ENCODE results near the gene ARHGEF9.
"Not testable (repeated sequence)": the region's sequence is repeated elsewhere in the genome, so short reads cannot be mapped to it uniquely, and the experiment has no call there.

ARHGEF9 gene

DNA sequence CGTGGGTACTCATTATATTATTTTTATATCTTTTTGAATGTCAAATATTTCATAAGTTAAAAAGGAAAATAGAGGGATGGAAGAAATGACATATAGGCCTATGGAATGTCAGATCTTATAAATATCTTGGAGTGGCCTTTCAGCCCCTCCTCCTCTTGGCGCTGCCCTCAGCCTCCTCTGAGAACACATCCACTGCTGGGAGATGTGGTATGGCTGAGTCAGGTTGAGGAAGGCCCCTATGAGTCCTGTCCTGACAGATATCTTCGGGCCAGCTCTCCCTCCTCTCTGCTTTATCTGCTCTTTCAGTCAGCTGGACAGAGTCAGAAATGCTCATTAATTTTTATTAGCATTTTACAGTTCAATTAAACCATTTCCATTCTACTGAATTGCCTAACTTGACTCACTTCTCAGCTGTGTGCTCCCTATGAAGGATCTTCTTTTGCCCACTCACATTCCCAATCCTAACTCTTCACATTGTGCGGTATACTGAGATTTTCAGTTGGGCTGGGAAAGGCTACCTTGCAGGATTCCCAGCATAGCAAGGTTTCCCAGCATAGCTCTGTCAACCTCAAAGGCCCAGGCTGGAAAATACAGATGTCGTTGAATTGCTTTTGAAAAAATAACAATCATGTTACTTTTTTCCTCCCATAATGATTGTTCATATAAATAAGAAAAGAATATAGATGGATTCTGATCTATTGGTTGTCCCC, 128.0 kb downstream of the ARHGEF9 start:
- DNase-seq, result no peak

DNA sequence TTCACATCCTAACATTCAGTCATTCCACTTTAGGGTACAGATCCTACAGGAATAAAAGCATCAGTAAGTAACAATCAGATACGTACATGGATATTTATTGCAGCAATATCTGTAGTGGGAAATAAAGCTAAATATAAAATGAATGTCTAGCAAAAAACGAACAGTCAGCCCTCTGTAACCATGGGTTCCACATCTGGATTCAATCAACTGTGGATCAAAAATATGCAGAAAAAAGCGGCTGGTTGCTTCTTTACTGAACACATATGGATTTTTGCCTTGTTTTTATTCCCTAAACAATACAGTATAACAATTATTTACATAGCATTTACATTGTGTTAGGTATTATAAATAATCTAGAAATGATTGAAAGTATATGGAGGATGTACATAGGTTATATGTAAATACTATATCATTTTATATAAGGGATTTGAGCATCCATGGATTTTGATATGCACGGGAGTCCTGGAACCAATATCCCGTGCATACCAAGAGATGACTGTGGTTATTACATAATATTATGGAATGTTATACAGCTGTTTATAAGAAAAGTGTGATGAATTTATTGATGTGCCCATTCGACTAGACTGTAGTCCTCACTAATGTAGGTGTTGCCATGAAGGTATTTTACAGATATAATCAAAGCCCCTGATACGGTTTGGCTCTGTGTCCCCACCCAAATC, 132.8 kb downstream of the ARHGEF9 start:
- no peak for DNase-seq

DNA sequence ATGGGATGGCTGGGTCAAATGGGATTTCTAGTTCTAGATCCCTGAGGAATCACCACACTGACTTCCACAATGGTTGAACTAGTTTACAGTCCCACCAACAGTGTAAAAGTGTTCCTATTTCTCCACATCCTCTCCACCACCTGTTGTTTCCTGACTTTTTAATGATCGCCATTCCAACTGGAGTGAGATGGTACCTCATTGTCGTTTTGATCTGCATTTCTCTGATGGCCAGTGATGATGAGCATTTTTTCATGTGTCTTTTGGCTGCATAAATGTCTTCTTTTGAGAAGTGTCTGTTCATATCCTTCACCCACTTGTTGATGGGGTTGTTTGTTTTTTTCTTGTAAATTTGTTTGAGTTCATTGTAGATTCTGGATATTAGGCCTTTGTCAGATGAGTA, 139.3 kb downstream of the ARHGEF9 start:
- DNase-seq, result not testable (repeated sequence)

DNA sequence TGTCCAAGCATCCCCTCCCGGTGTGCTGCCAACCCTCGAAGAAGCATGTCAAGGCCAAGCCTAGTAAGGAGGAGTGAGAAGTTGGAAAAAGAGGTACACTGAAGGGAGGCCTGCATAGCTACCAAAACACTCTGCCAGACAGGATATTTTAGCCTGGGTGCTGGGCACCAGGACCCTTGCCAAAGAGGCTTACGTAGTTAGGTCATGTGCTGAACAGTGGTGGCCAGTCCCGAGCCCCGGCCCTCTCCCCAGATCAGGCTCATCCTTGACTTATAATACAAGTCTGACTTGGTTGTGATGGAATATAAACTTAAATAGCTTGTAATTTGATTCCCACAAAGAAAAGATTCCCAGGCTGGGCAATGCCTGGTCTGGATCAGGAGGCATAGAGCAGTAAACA, 149.3 kb downstream of the ARHGEF9 start:
- DNase-seq, result no peak

- no peak for DNase-seq
Observed at GRCh38 chrX:63613531-63614028, 171.4 kb downstream of the ARHGEF9 start.

DNA sequence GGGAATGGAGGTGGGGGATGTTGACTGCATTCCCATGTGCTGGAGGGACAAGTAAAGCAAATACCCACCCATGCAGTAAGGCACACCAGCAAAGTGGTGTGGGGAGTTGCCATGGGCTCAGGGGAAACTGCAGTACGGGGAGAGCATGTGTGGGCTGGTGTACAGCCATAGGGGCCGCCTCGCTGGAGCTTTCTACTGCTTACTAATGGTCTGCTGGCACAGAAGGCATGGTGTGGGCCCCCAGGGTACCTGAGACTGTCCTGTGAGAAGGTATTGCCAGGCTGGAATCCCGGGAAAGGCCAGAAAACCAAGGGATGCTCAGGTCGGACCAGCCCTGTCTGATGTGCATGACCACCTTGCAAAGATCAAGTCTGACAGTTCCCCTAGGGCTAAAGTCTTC, 199.1 kb downstream of the ARHGEF9 start:
- DNase-seq, result no peak
